Ramos (cell line): Measurements from ENCODE around the gene GLI3.

ENCODE experiments used
- in situ Hi-C: fragments of 300-500 bp; cut with MboI; formaldehyde crosslinking; loops from one replicate; pipeline ENCODE4 v1.14.3; 2022; ENCODE audit warnings: low sequenced_read_pairs; ENCODE audit not compliant: unreplicated experiment

Gene GLI3

GRCh38 chr7:42093349-42093905, 143.6 kb downstream of the GLI3 start:
- in situ Hi-C loops, result no loop called here

DNA sequence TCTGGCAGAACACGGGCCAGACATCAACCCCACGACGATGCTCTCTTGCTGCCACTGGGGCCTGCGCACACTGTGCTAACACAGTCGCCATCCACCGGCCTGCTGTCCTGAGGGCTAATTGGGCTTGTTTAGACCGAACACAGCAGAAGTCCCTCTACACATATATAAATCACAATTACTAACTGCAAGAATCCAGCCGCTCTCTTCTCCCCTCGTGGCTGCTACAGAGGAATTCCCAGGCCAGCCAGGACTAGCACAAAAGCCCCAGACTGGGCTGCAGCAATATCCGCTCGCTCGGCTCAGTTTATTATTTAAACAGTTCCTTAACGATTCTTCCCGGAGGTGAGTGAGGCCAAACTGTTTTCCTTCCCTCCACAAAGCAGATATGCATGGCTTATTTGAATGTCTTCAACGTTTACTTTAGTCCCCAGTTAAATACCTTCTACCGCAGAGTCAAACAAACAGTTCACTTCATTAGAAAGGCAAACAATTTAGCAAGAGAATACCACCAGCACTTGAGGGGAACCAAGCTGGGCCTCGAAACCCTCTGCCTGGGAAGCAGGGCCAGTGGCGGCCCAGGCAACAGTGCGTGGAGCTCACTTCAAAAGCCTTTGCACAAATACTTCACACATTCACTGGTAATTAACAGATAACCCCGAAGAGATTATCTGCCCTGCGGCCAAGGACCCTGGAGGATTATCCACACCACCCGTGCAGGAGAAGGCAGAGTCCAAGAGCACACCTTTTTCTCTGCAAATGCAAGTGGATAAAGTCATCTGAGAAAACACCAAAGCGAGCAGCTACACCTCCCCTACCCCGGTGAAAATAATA, 145.3 kb downstream of the GLI3 start:
- in situ Hi-C loops, result no loop called here

DNA sequence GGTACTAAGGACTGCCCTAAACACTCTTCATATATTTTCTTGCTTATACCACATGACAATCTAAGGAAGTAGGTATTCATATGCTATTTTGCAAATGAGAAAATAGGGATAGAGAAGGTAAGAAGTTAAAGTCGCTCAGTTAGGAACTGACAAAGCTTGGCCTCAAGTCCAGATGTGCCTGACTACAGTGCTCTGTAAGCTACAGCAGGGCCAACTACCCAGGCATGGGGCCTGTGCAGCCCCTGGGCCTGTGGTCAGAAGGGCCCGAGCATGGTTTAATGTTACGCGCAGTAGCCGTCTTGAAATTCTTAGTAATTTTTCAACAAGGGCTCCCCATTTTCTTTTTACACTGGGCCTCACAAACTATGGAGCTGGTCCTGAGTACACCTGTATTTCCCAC, 146.2 kb downstream of the GLI3 start:
- in situ Hi-C loops, result no loop called here

DNA sequence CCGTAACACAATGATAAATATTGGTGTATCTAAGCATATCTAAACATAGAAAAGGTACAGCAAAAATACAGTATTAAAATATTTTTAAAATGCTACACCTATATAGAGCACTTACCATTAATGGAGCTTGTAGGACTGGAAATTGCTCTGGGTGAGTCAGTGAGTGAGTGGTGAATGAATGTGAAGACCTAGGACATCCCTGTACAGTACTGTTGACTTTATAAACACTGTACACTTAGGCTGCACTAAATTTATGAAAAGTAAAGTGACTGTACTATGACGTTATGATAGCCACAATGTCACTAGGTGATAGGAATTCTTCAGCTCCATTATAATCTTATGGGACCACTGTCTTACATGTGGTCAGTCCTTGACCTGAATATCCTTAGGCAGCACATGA, 147.0 kb downstream of the GLI3 start:
- in situ Hi-C loops, result no loop called here

GRCh38 chr7:42087616-42088015, 149.4 kb downstream of the GLI3 start:
- in situ Hi-C loops, result no loop called here

GRCh38 chr7:42085531-42085930, 151.5 kb downstream of the GLI3 start:
- in situ Hi-C loops, result no loop called here

DNA sequence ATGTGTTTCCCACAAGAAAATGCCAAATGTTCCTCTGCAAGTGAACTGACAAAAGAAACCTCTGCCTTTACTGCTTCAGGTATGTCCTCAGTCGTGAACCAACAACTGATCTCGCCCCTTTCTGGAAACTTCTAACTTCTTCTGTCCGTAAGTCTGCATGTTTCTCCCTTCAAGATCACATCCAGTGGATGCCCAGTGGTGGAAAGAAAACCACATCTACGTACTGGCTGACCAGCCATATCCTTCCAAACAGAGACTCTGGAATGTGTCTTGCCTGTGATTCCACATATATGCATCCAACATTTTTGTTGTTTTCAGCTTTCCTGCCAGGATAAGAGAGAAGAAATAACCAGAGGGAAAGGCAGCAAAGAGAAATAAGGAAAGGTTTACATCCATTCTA, 152.7 kb downstream of the GLI3 start:
- in situ Hi-C loops, result no loop called here

DNA sequence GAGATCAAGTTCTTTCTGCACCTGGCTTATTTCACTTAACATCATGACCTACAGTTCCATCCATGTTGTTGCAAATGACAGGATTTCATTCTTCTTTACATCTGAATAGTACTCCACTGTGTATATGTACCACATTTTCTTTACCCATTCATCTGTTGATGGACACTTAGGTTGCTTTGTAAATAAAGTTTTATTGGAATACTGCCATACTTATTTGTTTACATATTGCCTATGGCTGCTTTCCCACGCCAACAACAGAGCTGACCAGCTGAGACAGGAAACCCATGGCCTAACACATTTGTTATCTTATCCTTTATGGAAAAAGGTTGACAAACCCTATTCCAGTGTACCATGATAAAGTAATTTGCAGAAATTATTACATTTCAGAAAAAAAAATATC, 153.7 kb downstream of the GLI3 start:
- in situ Hi-C loops, result no loop called here

DNA sequence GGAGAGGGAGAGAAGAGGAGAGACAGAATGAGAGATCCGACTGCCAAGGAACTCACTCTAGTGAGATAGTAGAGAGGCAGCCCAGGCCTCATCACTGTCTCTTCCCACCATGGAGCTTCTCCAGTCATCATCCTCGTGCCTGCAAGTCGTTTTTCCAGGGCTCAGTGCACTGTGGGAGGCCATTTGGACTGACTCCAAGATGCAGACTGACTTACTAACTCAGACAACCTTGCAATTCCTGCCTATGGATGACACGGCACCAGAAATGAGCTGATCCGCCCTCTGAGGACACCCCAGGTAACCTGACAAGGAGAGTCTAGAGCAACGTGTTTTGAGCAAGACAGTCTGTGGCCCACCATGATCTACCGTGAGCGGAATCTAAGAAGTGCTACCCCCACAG, 154.9 kb downstream of the GLI3 start:
- in situ Hi-C loops, result no loop called here

DNA sequence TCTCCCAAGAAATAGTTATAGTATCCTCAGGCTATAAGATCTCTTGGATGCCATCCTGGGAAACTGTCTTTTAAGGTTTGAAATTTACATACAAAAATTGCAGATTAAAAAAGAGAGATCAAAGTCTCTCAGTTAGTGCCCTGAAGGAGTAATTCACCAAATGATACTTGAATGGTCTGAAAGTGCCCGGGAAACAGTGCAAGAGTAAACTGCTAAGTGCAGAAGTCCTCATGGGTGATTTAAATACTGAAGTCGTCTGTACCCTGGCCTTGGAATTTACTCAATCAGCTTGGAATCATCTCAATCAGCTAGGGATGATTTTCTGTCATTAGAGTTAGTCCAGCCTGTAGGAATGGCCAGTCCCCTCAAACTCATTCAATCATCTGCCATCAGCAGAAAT, 155.3 kb downstream of the GLI3 start:
- in situ Hi-C loops, result no loop called here

GRCh38 chr7:42080841-42081586, 156.0 kb downstream of the GLI3 start:
- in situ Hi-C loops, result no loop called here

GRCh38 chr7:42077271-42078135, 159.5 kb downstream of the GLI3 start:
- in situ Hi-C loops, result no loop called here

- in situ Hi-C loops, result no loop called here
These were observed 160.1 kb downstream of the GLI3 start for GRCh38 chr7:42076870-42077269.

- in situ Hi-C loops, result no loop called here
These were observed 161.6 kb downstream of the GLI3 start for GRCh38 chr7:42075418-42075817.

DNA sequence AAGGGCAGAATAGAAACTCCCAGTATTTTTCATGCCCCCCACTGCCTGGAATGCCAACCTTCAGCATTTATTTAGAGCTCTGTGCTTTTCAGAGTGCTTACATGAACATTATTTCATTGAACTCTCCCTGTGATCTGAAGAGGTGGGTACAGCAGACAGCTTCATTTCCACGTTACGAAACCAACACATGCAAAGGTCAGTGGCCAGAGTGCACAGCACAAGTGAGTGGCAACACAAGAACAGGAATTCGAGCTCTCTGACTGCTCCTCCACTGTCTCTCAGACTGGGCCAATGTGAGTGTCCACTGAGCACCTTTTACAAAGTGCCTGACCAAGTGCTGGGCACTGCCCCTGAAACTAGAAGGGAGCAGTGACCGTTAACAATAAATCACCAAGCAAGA, 162.9 kb downstream of the GLI3 start:
- in situ Hi-C loops, result no loop called here

DNA sequence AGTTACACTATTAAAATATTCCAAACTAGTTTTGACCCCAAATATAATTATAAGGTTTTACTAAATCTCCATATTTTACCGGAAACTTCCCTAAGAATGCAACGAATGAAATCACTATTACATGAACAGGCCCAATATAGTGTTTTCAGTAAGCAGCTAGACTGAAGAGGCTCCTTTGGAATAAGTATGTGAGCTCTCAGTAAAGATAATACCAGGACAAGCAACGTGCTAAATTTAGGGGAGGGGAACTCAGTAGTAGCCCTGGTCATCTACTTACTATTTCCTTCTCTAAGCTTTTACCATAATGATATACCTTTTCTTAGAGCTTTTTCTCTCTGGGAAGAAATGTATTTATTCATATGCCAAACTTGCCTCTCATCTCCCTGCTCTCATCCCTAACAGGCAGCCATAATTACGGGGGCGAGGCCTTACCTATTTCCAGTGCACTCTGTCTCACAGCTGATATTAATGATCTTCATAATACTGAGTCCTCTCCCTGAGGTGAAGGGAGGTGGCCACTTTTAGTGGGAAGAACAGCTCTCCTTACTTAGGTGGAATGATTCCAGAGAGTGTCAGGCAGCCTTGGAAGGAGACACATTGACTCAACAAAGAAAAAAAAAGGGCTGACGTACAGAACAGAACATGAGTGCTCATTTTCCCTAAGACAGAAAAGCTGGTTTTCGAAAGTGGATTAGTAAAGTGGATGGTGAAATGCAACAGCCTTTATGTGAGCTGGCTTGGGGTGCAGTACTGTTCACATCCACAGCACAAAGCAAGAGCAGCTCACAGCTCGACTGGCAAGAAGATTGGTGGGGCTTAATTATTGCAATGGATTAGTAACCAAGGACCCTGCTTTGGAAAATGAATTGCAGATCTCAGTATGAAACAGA, 165.4 kb downstream of the GLI3 start:
- in situ Hi-C loops, result no loop called here

DNA sequence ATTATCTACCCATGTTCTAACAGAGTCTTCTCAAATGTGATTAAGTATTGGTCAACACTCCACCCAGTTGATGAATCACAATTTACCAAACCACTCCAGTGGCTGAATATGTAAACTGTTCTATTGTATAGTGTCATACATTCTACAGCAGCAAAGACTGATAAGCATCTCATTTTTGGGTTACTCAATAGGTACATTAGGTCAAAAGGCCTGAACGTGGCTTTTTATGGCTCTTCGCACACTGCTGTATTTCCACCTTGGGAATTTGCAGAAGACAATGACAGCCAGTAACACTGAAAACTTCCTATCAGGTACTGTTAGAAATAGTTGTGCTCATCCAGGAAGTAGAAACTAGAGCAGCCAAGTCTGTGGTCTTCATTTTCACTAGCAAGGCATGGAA, 166.9 kb downstream of the GLI3 start:
- in situ Hi-C loops, result no loop called here

DNA sequence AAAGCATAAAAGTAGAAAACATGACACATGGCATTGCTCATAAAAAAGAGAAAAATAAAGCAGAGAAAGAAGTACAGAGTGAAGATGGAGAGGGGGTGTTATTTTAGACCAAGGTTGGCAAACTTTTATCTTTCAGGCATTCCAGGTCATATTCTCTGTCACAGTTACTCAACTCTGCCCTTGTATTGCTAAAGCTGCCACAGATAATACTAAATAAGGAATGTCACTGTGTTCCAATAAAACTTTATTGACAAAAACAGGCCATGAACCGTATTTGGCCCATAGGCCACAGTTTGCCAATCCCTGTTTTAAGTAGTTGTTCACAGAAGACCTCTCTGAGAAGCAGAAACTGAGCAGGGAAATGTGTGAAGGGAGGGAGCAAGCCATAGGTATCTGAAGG, 167.4 kb downstream of the GLI3 start:
- in situ Hi-C loops, result no loop called here

- in situ Hi-C loops, result no loop called here
These were observed 168.3 kb downstream of the GLI3 start for GRCh38 chr7:42068554-42069280.
